GM23338 (cell line): ENCODE measurements around the gene EHD3. TPM values are rescaled to one million over a fixed set of nuclear protein-coding genes. Genes with fewer than 3 reads are reported as not detected.

ENCODE experiments used
- ATAC-seq: fragments of 200-7000 bp; cut with Tn5 transposase; 3 replicates; pipeline ENCODE4 v1.9.1; 2020
- DNase-seq: peaks from one replicate; pipeline ENCODE4 v3.0.0-alpha.2; 2015; ENCODE audit warnings: low spot score
- H2AFZ ChIP-seq: fragments of 200-600 bp; sonication (generic); 2 replicates; pipeline ENCODE4 v1.8.0; 2016; ENCODE audit warnings: antibody characterized with exemption, mild to moderate bottlenecking, moderate library complexity
- H3F3A ChIP-seq: fragments of 200-600 bp; sonication (generic); replicated peaks from 2 replicates; pipeline ENCODE4 v1.8.0; 2017; ENCODE audit warnings: antibody characterized with exemption, mixed run types, low read depth
- H3K27ac ChIP-seq: fragments of 200-600 bp; sonication (generic); 2 replicates; pipeline ENCODE4 v1.6.1; 2016; ENCODE audit warnings: low read depth
- H3K27me3 ChIP-seq: fragments of 200-600 bp; sonication (generic); 2 replicates; pipeline ENCODE4 v1.8.0; 2016; ENCODE audit warnings: mild to moderate bottlenecking, mixed run types, moderate library complexity; ENCODE audit not compliant: insufficient read depth
- H3K36me3 ChIP-seq: fragments of 200-600 bp; sonication (generic); 2 replicates; pipeline ENCODE4 v1.8.0; 2016; ENCODE audit warnings: mild to moderate bottlenecking; ENCODE audit not compliant: insufficient read depth
- H3K4me1 ChIP-seq: fragments of 200-600 bp; sonication (generic); 2 replicates; pipeline ENCODE4 v1.8.0; 2016; ENCODE audit warnings: mild to moderate bottlenecking, moderate library complexity; ENCODE audit not compliant: insufficient read depth
- H3K4me2 ChIP-seq: fragments of 200-600 bp; sonication (generic); 2 replicates; pipeline ENCODE4 v1.7.1; 2017; ENCODE audit warnings: mixed run types
- H3K4me3 ChIP-seq: fragments of 200-600 bp; sonication (generic); 2 replicates; pipeline ENCODE4 v1.6.1; 2016; ENCODE audit warnings: mixed run types
- H3K79me2 ChIP-seq: fragments of 200-600 bp; sonication (generic); replicated peaks from 2 replicates; pipeline ENCODE4 v1.8.0; 2017; ENCODE audit warnings: mild to moderate bottlenecking; ENCODE audit not compliant: insufficient read depth
- H3K9me2 ChIP-seq: fragments of 200-600 bp; sonication (generic); 2 replicates; pipeline ENCODE4 v1.8.0; 2017; ENCODE audit not compliant: insufficient read depth
- H4K20me1 ChIP-seq: fragments of 200-600 bp; sonication (generic); replicated peaks from 2 replicates; pipeline ENCODE4 v1.8.0; 2017; ENCODE audit warnings: mild to moderate bottlenecking; ENCODE audit not compliant: insufficient read depth
- H3K27ac Mint-ChIP-seq: 2 replicates; pipeline ENCODE4 v1.8.0; 2020; ENCODE audit warnings: inconsistent platforms, mild to moderate bottlenecking, moderate library complexity, mixed read lengths
- H3K27me3 Mint-ChIP-seq: 3 replicates; pipeline ENCODE4 v1.8.0; 2022; ENCODE audit warnings: low read depth, mild to moderate bottlenecking, moderate library complexity, mixed read lengths, inconsistent platforms; ENCODE audit not compliant: insufficient read depth, poor library complexity
- H3K36me3 Mint-ChIP-seq: 3 replicates; pipeline ENCODE4 v1.8.0; 2021; ENCODE audit warnings: low read depth, mild to moderate bottlenecking, inconsistent platforms, moderate library complexity, mixed read lengths
- H3K4me1 Mint-ChIP-seq: 3 replicates; pipeline ENCODE4 v1.8.0; 2020; ENCODE audit warnings: mild to moderate bottlenecking, inconsistent platforms, mixed read lengths
- H3K4me3 Mint-ChIP-seq: 3 replicates; pipeline ENCODE4 v1.8.0; 2021; ENCODE audit warnings: moderate library complexity, mild to moderate bottlenecking, inconsistent platforms, mixed read lengths
- H3K9me3 Mint-ChIP-seq: 3 replicates; pipeline ENCODE4 v1.8.0; 2020; ENCODE audit warnings: moderate library complexity, mild to moderate bottlenecking, inconsistent platforms, mixed read lengths
- CREB1 ChIP-seq: fragments of 250-450 bp; sonication (Bioruptor Pico); IDR thresholded peaks from 2 replicates; pipeline ENCODE4 v1.5.0; 2020; ENCODE audit warnings: low read depth, mild to moderate bottlenecking, moderate library complexity
- CTCF ChIP-seq, 2 experiments: fragments of 200-600 bp in 1 of 2; sonication (generic) in 1 of 2; conservative IDR thresholded peaks; 2 replicates each; pipeline versions ENCODE4 v1.5.1 to v1.6.1; 2016 to 2017; ENCODE audit warnings: antibody characterized with exemption in 2 of 2, low read depth in 2 of 2, mild to moderate bottlenecking in 2 of 2, moderate library complexity in 1 of 2
- ETS1 ChIP-seq: IDR thresholded peaks from 2 replicates; pipeline ENCODE4 v1.6.1; 2016; ENCODE audit warnings: antibody characterized with exemption
- EZH2 ChIP-seq: fragments of 200-600 bp; sonication (generic); IDR thresholded peaks from one replicate; pipeline ENCODE4 v1.8.0; 2017; ENCODE audit warnings: antibody characterized with exemption, mild to moderate bottlenecking, low read depth; ENCODE audit not compliant: unreplicated experiment
- EZH2phosphoT487 ChIP-seq: fragments of 200-600 bp; sonication (generic); IDR thresholded peaks from one replicate; pipeline ENCODE4 v1.8.1; 2018; ENCODE audit warnings: antibody characterized with exemption; ENCODE audit not compliant: unreplicated experiment
- REST ChIP-seq: IDR thresholded peaks from one replicate; pipeline ENCODE4 v1.6.1; 2018; ENCODE audit warnings: antibody characterized with exemption; ENCODE audit not compliant: unreplicated experiment
- ZNF331 ChIP-seq: fragments of 250-450 bp; sonication (Bioruptor Pico); IDR thresholded peaks from 2 replicates; pipeline ENCODE4 v1.5.0; 2020; ENCODE audit warnings: low read depth, mild to moderate bottlenecking, moderate library complexity
- ZNF462 ChIP-seq: fragments of 250-450 bp; sonication (Bioruptor Pico); IDR thresholded peaks from 2 replicates; pipeline ENCODE4 v1.5.0; 2020; ENCODE audit warnings: mild to moderate bottlenecking, moderate library complexity
- polyA plus RNA-seq: library from polyadenylated mRNA; unstranded; fragments of >200 nt; fragmentation: Nextera tagmentation; extraction: Ambion mirVana; gene quantifications from 2 replicates; pipeline ENCODE4 v1.2.1, GENCODE V29; 2016
- total RNA-seq: library from RNA; depleted of rRNA; stranded (reverse); fragments of >200 nt; shearing (Covaris generic); gene quantifications from 2 replicates; pipeline ENCODE4 v1.2.3, GENCODE V29; 2014

Gene EHD3
- total and polyA plus RNA-seq, 2 experiments from 2014 or later, result 3.3 to 12.6 TPM

GRCh38 chr2:31228717-31229116, 5.2 kb upstream of the EHD3 start (continued):
- TF ChIP-seq ZNF462 (CRISPR knock-in tag) (no peak), CTCF (conservative IDR thresholded peaks at IDR 0.05; ENCODE audit: low read depth in 2 of 2) (no peak), EZH2 (no peak)

- DNase-seq (no peak), ATAC-seq (no peak)
- Histone ChIP-seq H4K20me1 (no peaks in the 10 kb centered on the region), H3K79me2 (no peaks in the 10 kb centered on the region), H3K36me3 (no peaks in the 10 kb centered on the region; the same call in 1 of the 2 replicates), H3K4me2 (no peak overlapping the region), H2AFZ (no peak overlapping the region), H3K27ac (no peak overlapping the region), H3K4me3 (no peak overlapping the region), H3K27me3 (peaks cover 10% of the 10 kb centered on the region), H3K9me2 (no peaks in the 10 kb centered on the region), H3F3A (no peaks in the 10 kb centered on the region), H3K4me1 (peaks cover 16% of the 10 kb centered on the region)
- Mint-ChIP-seq H3K27ac (no peak overlapping the region), H3K4me1 (peaks cover 22% of the 10 kb centered on the region), H3K27me3 (peaks cover 10% of the 10 kb centered on the region), H3K36me3 (no peaks in the 10 kb centered on the region), H3K9me3 (no peaks in the 10 kb centered on the region), H3K4me3 (no peak overlapping the region)
- no peak for TF ChIP-seq CREB1 (CRISPR knock-in tag)
- TF ChIP-seq ETS1, result no peak
- TF ChIP-seq EZH2, result no peak
- TF ChIP-seq REST, result no peak
- no peak for TF ChIP-seq CTCF (conservative IDR thresholded peaks at IDR 0.05; ENCODE audit: low read depth in 2 of 2)
- no peak for TF ChIP-seq ZNF331 (CRISPR knock-in tag)
- no peak for TF ChIP-seq EZH2phosphoT487
Observed at GRCh38 chr2:31230751-31231150, 3.2 kb upstream of the EHD3 start.
